Fibroblast of skin of back (primary cell): ENCODE measurements around the gene ADORA2A. TPM values are rescaled to one million over a fixed set of nuclear protein-coding genes. Genes with fewer than 3 reads are reported as not detected.

Experiments
- DNase-seq: peaks from one replicate; pipeline ENCODE4 v3.0.0-alpha.2; 2013
- polyA plus RNA-seq, 2 experiments: library from polyadenylated mRNA; unstranded; fragments of 120-200 nt; gene quantifications; one replicate each; pipeline ENCODE4 v1.2.1, GENCODE V29; 2013; ENCODE audit not compliant: insufficient read length in 2 of 2

The ADORA2A gene
- polyA plus RNA-seq (2013, experiment 1 of 2; ENCODE audit: insufficient read length), result 1.4 TPM
- polyA plus RNA-seq (2013, experiment 2 of 2; ENCODE audit: insufficient read length), result 3.4 TPM

GRCh38 chr22:24427500-24428164 lies at the start of gene ADORA2A:
Gene ADORA2A, plus strand, starts transcription at chr22:24427599. Its CDS starts 5,806 bp downstream, at chr22:24433405.
- DNase-seq, result no peak

GRCh38 chr22:24379536-24379935 lies 47.9 kb upstream of the ADORA2A start:
- peak; percentile 38 for DNase-seq

GRCh38 chr22:24380220-24380904 lies 47.0 kb upstream of the ADORA2A start:
- no peak for DNase-seq

DNA sequence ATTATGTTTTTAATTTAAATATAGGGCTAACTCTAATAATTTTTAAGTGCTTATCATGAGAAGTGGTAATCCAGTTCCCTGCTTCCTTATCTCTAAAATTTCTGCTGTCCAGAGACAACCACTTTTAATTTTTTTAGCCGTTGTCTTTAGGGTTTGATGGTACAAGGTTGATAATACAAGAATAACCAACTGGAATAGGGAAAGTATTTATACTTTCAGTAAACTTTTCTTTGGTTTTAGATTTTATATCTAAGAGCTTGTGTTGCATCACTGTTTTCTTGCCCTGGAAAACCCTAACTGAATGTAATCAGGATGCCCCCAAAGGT lies 46.5 kb upstream of the ADORA2A start:
- DNase-seq, result no peak

- DNase-seq, result no peak
Measured at GRCh38 chr22:24383061-24383460, 44.3 kb upstream of the ADORA2A start.

GRCh38 chr22:24384131-24384530 lies 43.3 kb upstream of the ADORA2A start:
- no peak for DNase-seq

- no peak for DNase-seq
Measured at GRCh38 chr22:24386937-24387471, 40.4 kb upstream of the ADORA2A start.

DNA sequence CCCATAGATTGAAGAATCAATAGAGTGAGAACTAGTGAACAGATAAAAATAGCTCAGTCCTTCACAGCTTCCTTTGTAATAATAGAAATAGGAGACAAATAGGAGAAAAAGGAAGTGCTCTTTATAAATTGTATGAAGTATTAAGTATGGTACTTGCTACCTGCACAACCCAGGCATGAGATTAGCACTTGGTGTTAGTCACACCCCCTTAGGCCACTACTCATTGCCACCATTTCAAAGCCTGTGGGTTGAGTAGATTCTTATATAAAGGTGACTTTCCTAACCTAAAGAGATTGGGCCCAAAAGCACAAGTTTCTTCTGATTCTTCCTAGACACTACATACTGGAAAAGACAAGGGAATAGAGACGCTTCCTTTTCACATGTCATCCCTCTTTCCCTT lies 37.7 kb upstream of the ADORA2A start:
- no peak for DNase-seq

- no peak for DNase-seq
Measured at GRCh38 chr22:24390156-24390555, 37.2 kb upstream of the ADORA2A start.

DNA sequence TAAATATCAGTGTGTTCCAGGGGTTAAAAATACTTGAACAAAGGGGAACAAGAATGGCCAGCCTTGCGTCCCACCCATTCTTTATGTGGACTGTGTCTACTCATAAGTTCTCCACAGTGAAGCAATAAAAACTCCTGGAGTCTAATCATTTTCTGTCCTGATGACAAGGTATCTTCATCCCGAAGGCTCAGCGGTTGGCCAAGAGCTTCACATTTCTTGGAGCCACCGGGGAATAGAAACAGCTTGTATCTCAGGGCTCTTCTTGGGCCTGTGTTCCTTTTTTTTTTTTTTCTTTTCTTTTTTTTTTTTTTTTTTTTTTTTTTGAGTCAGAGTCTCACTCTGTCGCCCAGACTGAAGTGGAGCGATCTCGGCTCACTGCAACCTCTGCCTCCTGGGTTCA lies 36.8 kb upstream of the ADORA2A start:
- peak; percentile 65 for DNase-seq

GRCh38 chr22:24391836-24392217 lies 35.6 kb upstream of the ADORA2A start:
- peak; percentile 75 for DNase-seq

DNA sequence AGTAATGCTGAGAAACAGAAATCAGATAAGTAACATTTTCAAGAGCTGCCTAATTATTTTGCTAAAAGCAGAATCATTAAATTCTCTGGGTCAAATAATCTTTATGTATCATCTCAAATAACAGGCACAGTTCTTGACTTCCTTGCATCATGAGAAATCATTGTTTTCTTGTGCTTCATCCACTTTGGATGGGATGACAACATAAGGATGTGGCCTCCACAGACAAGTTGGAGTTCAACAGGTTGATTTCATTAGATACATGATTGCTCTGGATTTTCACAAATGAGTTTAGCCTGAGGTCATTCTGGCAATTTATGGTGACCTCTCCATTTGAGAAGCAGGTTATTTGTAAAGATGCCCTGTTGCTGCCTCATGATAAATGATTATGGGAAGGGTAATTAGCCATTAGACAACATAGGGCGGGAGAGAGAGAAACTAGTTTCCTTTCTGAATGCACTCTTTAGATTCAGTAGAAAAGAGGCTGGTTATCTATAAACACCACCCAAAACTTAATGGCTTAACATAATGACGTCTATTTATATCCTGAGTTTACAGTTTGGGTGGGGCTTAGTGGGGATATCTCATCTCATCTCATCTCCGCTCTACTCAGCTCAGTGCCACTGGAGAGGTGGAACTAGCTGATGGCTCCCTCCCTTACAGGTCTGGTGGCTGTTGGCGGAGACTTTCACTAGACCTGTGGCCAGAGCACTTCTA lies 35.0 kb upstream of the ADORA2A start:
- DNase-seq, result no peak

DNA sequence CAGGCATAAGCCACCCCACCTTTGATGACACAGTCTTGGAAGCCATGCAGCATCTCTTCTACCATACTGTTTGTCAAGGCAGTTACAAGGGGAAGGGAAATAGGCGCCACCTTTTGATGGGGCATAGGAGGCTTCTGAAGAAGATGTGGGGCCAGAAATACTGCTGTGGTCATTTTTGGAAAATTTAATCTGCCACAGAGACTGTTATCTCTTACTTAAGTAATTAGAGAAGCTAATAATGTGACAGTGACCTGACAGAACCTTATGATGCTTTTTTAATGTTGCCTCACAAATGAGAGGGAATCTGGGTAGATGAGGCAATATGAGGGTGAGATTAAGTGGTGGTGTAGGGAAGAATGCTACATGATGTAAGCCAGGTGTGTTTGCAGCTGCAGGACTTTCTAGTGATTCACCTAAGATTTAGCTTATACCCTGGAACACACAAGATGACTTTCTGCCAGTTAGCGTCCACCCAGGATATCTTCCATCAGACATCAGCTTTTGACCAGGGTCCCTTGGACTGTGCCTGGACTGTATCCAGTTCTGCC lies 34.3 kb upstream of the ADORA2A start:
- DNase-seq, result no peak

DNA sequence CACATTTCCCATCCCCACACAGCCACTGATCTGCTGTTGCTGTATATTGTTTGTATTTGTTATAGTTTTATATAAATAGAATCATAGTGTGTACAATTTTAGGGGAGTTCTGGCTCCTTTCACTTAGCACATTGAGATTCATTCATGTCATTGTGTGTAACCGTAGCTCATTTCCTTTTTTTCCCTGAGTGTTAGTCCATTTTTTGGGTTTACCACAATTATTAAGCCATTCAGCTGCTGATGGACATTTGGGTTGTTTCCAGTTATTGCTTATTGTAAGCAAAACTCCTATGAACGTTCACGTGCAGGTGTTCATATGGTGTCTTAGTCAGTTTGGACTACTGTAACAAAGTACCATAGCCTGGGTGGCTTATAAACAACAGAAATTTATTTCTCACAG lies 33.6 kb upstream of the ADORA2A start:
- no peak for DNase-seq

GRCh38 chr22:24394254-24394653 lies 33.1 kb upstream of the ADORA2A start:
- no peak for DNase-seq

GRCh38 chr22:24398409-24398808 lies 29.0 kb upstream of the ADORA2A start:
- DNase-seq, result peak; percentile 32

DNA sequence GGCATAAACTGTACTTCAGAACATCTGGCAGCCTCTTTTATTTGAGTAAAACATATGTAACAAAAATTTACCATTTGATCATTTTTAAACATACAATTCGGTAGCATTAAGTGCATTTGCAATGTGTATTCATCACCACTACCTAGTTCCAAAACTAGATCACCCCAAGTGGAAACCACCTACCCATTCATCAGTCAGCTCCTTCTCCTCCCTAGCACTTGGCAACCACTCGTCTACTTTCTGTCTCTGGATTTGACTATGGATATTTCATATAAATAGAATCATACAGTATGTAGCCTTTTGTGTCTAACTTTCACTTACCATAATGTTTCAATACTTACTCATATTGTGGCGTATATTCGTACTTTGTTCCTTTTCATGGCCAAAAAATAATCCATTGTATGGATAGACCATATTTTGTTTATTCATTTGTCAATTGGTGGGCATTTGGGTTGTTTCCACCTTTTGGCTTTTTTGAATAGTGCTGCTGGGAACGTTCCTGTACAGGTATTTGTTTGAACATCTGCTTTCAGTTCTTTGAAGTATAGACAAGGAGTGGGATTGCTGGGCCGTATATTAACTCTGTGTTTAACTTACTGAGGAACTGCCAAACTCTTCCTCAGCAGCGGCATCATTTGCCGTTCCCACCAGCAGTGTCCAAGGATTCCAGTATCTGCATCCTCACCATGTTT lies 27.2 kb upstream of the ADORA2A start:
- no peak for DNase-seq

- DNase-seq, result peak; percentile 59
Measured at GRCh38 chr22:24400726-24401596, 26.4 kb upstream of the ADORA2A start.

DNA sequence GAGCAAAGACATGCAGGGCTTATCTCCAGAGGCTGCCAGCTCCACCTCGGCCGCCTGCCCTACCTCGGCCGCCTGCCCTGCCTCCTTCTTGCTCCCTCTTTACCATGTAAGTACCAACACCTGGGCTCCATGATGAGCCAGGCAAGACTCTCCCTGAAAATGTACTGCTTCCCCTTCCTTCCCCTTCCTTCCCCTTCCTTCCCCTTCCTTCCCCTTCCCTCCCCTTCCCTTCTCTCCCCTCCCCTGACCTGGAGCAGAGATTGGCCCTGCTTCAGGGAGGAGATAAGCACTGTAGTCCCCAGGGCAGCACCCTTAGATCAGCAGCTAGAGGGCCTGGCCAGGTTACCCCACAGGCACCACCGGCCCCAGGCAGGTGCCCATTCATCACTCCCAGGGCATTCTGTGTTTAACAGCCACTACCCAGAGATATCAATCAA lies 25.4 kb upstream of the ADORA2A start:
- no peak for DNase-seq

- peak; percentile 96 for DNase-seq
Measured at GRCh38 chr22:24402460-24403192, 24.8 kb upstream of the ADORA2A start.

- DNase-seq, result no peak
Measured at GRCh38 chr22:24403346-24403745, 24.1 kb upstream of the ADORA2A start.
